ENCODE measurements around the gene DGKQ.

The DGKQ gene

DNA sequence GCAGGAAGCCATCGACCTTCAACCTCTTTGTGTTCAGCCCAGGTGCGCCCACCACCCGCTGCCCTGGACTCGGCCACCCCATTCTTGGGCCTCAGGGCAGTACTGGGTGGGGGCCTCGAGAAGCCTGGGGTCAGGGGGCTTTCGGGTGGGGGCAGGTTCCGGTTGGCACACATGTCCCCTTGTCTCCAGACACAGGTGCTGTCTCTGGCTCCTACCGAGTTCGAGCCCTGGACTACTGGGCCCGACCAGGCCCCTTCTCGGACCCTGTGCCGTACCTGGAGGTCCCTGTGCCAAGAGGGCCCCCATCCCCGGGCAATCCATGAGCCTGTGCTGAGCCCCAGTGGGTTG is 30.7 kb upstream of the DGKQ start:
- Histone ChIP-seq H4K8ac (ENCODE audit: low read depth, low read length) (no peak overlapping the region), H3K18ac (ENCODE audit: low read length) (no peak overlapping the region), H3K4me2 (ENCODE audit: low read length) (no peak overlapping the region), H3K4ac (ENCODE audit: low read depth, low read length) (no peak overlapping the region), H2BK15ac (replicated peaks; ENCODE audit: low read depth) (no peak overlapping the region), H3K9ac (ENCODE audit: low read length) (no peak overlapping the region), H4K5ac (ENCODE audit: low read length) (no peak overlapping the region), H3K56ac (ENCODE audit: low read length) (no peak overlapping the region), H3K36me3 (ENCODE audit: control insufficient read depth, insufficient read depth, low read length) (no peaks in the 10 kb centered on the region), H2BK120ac (ENCODE audit: low read depth, low read length) (no peak overlapping the region), H3K4me3 (ENCODE audit: low read length) (no peak overlapping the region), H3K23ac (ENCODE audit: low read length) (no peak overlapping the region), H3K79me2 (ENCODE audit: control insufficient read depth, insufficient read depth, low read length) (no peaks in the 10 kb centered on the region), H3K27me3 (ENCODE audit: insufficient read depth, low read length, poor library complexity) (peaks cover 39% of the 10 kb centered on the region), H3K27ac (ENCODE audit: low read depth, low read length) (no peak overlapping the region), H2BK5ac (ENCODE audit: low read length) (no peak overlapping the region), H3K79me1 (ENCODE audit: low read length) (no peaks in the 10 kb centered on the region), H3K4me1 (ENCODE audit: control insufficient read depth, low read depth, low read length) (no peaks in the 10 kb centered on the region), H2AK5ac (ENCODE audit: low read length) (no peak overlapping the region)
- DNase-seq, result no peak
- WGBS (ENCODE audit: extremely low coverage, insufficient coverage, low lambda C conversion rate), result no CpG with 5 or more reads among the region's 13 CpGs

- no peak overlapping the region for H3K18ac ChIP-seq (ENCODE audit: low read length)
- no peak overlapping the region for H3K4me3 ChIP-seq (ENCODE audit: low read length)
- no peaks in the 10 kb centered on the region for H3K4me1 ChIP-seq (ENCODE audit: control insufficient read depth, low read depth, low read length)
- no peaks in the 10 kb centered on the region for H3K36me3 ChIP-seq (ENCODE audit: control insufficient read depth, insufficient read depth, low read length)
- H3K79me2 ChIP-seq (ENCODE audit: control insufficient read depth, insufficient read depth, low read length), result no peaks in the 10 kb centered on the region
- H3K27ac ChIP-seq (ENCODE audit: low read depth, low read length), result no peak overlapping the region
- H3K56ac ChIP-seq (ENCODE audit: low read length), result no peak overlapping the region
- H2BK15ac ChIP-seq (replicated peaks; ENCODE audit: low read depth), result no peak overlapping the region
- H4K8ac ChIP-seq (ENCODE audit: low read depth, low read length), result no peak overlapping the region
- H4K5ac ChIP-seq (ENCODE audit: low read length), result no peak overlapping the region
- DNase-seq, result no peak
- no peak overlapping the region for H2AK5ac ChIP-seq (ENCODE audit: low read length)
- peaks cover 37% of the 10 kb centered on the region for H3K27me3 ChIP-seq (ENCODE audit: insufficient read depth, low read length, poor library complexity)
- whole genome bisulfite sequencing (ENCODE audit: extremely low coverage, insufficient coverage, low lambda C conversion rate), result no CpG with 5 or more reads among the region's 63 CpGs
- no peak overlapping the region for H2BK120ac ChIP-seq (ENCODE audit: low read depth, low read length)
- no peak overlapping the region for H3K9ac ChIP-seq (ENCODE audit: low read length)
- H3K4ac ChIP-seq (ENCODE audit: low read depth, low read length), result no peak overlapping the region
- no peak overlapping the region for H3K23ac ChIP-seq (ENCODE audit: low read length)
- H2BK5ac ChIP-seq (ENCODE audit: low read length), result no peak overlapping the region
- no peak overlapping the region for H3K4me2 ChIP-seq (ENCODE audit: low read length)
- H3K79me1 ChIP-seq (ENCODE audit: low read length), result no peaks in the 10 kb centered on the region
Observed at GRCh38 chr4:1003271-1004070, 30.1 kb upstream of the DGKQ start.

- Histone ChIP-seq H3K79me1 (ENCODE audit: low read length) (no peaks in the 10 kb centered on the region), H3K79me2 (ENCODE audit: control insufficient read depth, insufficient read depth, low read length) (no peaks in the 10 kb centered on the region), H2AK5ac (ENCODE audit: low read length) (no peak overlapping the region), H3K27ac (ENCODE audit: low read depth, low read length) (no peak overlapping the region), H2BK5ac (ENCODE audit: low read length) (no peak overlapping the region), H4K5ac (ENCODE audit: low read length) (no peak overlapping the region), H4K8ac (ENCODE audit: low read depth, low read length) (no peak overlapping the region), H3K36me3 (ENCODE audit: control insufficient read depth, insufficient read depth, low read length) (no peaks in the 10 kb centered on the region), H3K4me3 (ENCODE audit: low read length) (no peak overlapping the region), H3K27me3 (ENCODE audit: insufficient read depth, low read length, poor library complexity) (peaks cover 41% of the 10 kb centered on the region), H3K23ac (ENCODE audit: low read length) (no peak overlapping the region), H3K4me2 (ENCODE audit: low read length) (no peak overlapping the region), H3K4me1 (ENCODE audit: control insufficient read depth, low read depth, low read length) (no peaks in the 10 kb centered on the region), H3K18ac (ENCODE audit: low read length) (no peak overlapping the region), H2BK15ac (replicated peaks; ENCODE audit: low read depth) (no peak overlapping the region), H3K9ac (ENCODE audit: low read length) (no peak overlapping the region), H3K4ac (ENCODE audit: low read depth, low read length) (no peak overlapping the region), H2BK120ac (ENCODE audit: low read depth, low read length) (no peak overlapping the region), H3K56ac (ENCODE audit: low read length) (peak overlapping the region; percentile 25)
- DNase-seq, result no peak
- WGBS (ENCODE audit: extremely low coverage, insufficient coverage, low lambda C conversion rate), result no CpG with 5 or more reads among the region's 75 CpGs
Observed at GRCh38 chr4:1002631-1003251, 29.4 kb upstream of the DGKQ start.

DNA sequence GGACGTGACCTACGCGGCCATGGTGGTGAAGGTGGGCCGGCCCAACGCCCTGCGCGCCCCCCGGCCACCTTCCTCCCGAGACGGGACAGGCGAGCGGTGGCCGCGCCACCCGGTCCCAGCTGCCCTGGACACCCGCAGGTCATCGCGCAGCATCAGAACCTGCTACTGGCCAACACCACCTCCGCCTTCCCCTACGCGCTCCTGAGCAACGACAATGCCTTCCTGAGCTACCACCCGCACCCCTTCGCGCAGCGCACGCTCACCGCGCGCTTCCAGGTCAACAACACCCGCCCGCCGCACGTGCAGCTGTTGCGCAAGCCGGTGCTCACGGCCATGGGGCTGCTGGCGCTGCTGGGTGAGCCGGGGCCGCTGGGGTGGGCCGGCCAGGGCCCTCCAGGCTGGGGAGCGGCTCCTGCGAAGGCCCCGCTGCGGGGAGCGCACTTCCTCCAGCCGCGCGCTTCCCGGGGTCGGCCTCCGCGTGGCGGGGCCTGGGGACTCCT is 28.8 kb upstream of the DGKQ start:
- Histone ChIP-seq H3K18ac (ENCODE audit: low read length) (no peak overlapping the region), H3K79me2 (ENCODE audit: control insufficient read depth, insufficient read depth, low read length) (no peaks in the 10 kb centered on the region), H3K36me3 (ENCODE audit: control insufficient read depth, insufficient read depth, low read length) (no peaks in the 10 kb centered on the region), H3K4me1 (ENCODE audit: control insufficient read depth, low read depth, low read length) (no peaks in the 10 kb centered on the region), H2BK5ac (ENCODE audit: low read length) (no peak overlapping the region), H3K23ac (ENCODE audit: low read length) (peak overlapping the region; percentile 6), H4K5ac (ENCODE audit: low read length) (no peak overlapping the region), H2BK120ac (ENCODE audit: low read depth, low read length) (no peak overlapping the region), H2BK15ac (replicated peaks; ENCODE audit: low read depth) (no peak overlapping the region), H3K4me3 (ENCODE audit: low read length) (no peak overlapping the region), H3K9ac (ENCODE audit: low read length) (no peak overlapping the region), H3K79me1 (ENCODE audit: low read length) (no peaks in the 10 kb centered on the region), H3K4me2 (ENCODE audit: low read length) (no peak overlapping the region), H3K4ac (ENCODE audit: low read depth, low read length) (no peak overlapping the region), H3K27me3 (ENCODE audit: insufficient read depth, low read length, poor library complexity) (peaks cover 43% of the 10 kb centered on the region), H3K56ac (ENCODE audit: low read length) (peak overlapping the region; percentile 25), H2AK5ac (ENCODE audit: low read length) (no peak overlapping the region), H3K27ac (ENCODE audit: low read depth, low read length) (no peak overlapping the region), H4K8ac (ENCODE audit: low read depth, low read length) (no peak overlapping the region)
- peak; percentile 36 for DNase-seq
- WGBS (ENCODE audit: extremely low coverage, insufficient coverage, low lambda C conversion rate), result no CpG with 5 or more reads among the region's 54 CpGs

GRCh38 chr4:1001561-1002130 is 28.3 kb upstream of the DGKQ start:
- no peak overlapping the region for H3K4ac ChIP-seq (ENCODE audit: low read depth, low read length)
- H3K18ac ChIP-seq (ENCODE audit: low read length), result no peak overlapping the region
- WGBS (ENCODE audit: extremely low coverage, insufficient coverage, low lambda C conversion rate), result no CpG with 5 or more reads among the region's 48 CpGs

More at GRCh38 chr4:1001561-1002130, 28.3 kb upstream of the DGKQ start:
- Histone ChIP-seq H3K36me3 (ENCODE audit: control insufficient read depth, insufficient read depth, low read length) (no peaks in the 10 kb centered on the region), H3K79me2 (ENCODE audit: control insufficient read depth, insufficient read depth, low read length) (no peaks in the 10 kb centered on the region), H3K4me2 (ENCODE audit: low read length) (no peak overlapping the region), H3K79me1 (ENCODE audit: low read length) (no peaks in the 10 kb centered on the region), H2BK120ac (ENCODE audit: low read depth, low read length) (no peak overlapping the region), H4K5ac (ENCODE audit: low read length) (no peak overlapping the region), H3K9ac (ENCODE audit: low read length) (no peak overlapping the region), H3K27me3 (ENCODE audit: insufficient read depth, low read length, poor library complexity) (peaks cover 44% of the 10 kb centered on the region), H2AK5ac (ENCODE audit: low read length) (no peak overlapping the region), H3K4me1 (ENCODE audit: control insufficient read depth, low read depth, low read length) (no peaks in the 10 kb centered on the region), H3K56ac (ENCODE audit: low read length) (no peak overlapping the region), H3K23ac (ENCODE audit: low read length) (peak overlapping the region; percentile 6), H4K8ac (ENCODE audit: low read depth, low read length) (no peak overlapping the region), H2BK5ac (ENCODE audit: low read length) (no peak overlapping the region), H2BK15ac (replicated peaks; ENCODE audit: low read depth) (no peak overlapping the region), H3K4me3 (ENCODE audit: low read length) (no peak overlapping the region), H3K27ac (ENCODE audit: low read depth, low read length) (no peak overlapping the region)
- no peak for DNase-seq

Measured in mesendoderm (in vitro differentiated cells).